SK-N-SH (cell line): Measurements from ENCODE around the gene TAF1L. TPM values are rescaled to one million over a fixed set of nuclear protein-coding genes. Genes with fewer than 3 reads are reported as not detected.

Source experiments
- CTCF ChIA-PET: fragments of 300-600, 350-600 bp; formaldehyde crosslinking; extraction: SDS; loops from one replicate; lab custom pipeline; 2021; lab: Yijun Ruan, JAX
- POLR2A ChIA-PET: fragments of 350-600 bp; sonication (Branson Sonifier 250); formaldehyde crosslinking; extraction: SDS; loops from one replicate; lab custom pipeline; 2020; ENCODE audit warnings: antibody characterized with exemption, inconsistent platforms; lab: Yijun Ruan, JAX
- DNase-seq: peaks from one replicate; pipeline ENCODE4 v3.0.0; 2012
- H2AFZ ChIP-seq: fragments of 200-600 bp; sonication (generic); 2 replicates; pipeline ENCODE4 v1.8.1; 2016; ENCODE audit warnings: antibody characterized with exemption, mild to moderate bottlenecking, low read depth
- H3F3A ChIP-seq: fragments of 200-600 bp; sonication (generic); replicated peaks from 2 replicates; pipeline ENCODE3; 2016; ENCODE audit warnings: antibody characterized with exemption, mild to moderate bottlenecking; ENCODE audit not compliant: insufficient read depth
- H3K27ac ChIP-seq, 2 experiments: fragments of 200-500 bp in 1 of 2; fragments of 200-600 bp in 1 of 2; sonication (Bioruptor generic) in 1 of 2; sonication (generic), shearing (Covaris generic) in 1 of 2; 2 replicates each; pipeline versions ENCODE4 v1.5.1 to v1.6.1; 2014 to 2016; ENCODE audit warnings: low read depth in 2 of 2, inconsistent platforms in 1 of 2, low read length in 1 of 2, mild to moderate bottlenecking in 1 of 2, mixed read lengths in 1 of 2
- H3K27me3 ChIP-seq: fragments of 200-600 bp; sonication (generic), shearing (Covaris generic); 2 replicates; pipeline ENCODE4 v1.6.1; 2016; ENCODE audit warnings: mixed run types; ENCODE audit not compliant: insufficient read depth
- H3K36me3 ChIP-seq, 2 experiments: fragments of 200-500 bp in 1 of 2; fragments of 200-600 bp in 1 of 2; sonication (Bioruptor generic) in 1 of 2; sonication (generic) in 1 of 2; replicated peaks in 1 of 2; 2 replicates each; pipeline versions ENCODE3 to v1.5.1; 2014 to 2016; ENCODE audit warnings: low read length in 1 of 2, mild to moderate bottlenecking in 1 of 2; ENCODE audit not compliant: insufficient read depth in 2 of 2, control insufficient read depth in 1 of 2
- H3K4me1 ChIP-seq, 2 experiments: fragments of 200-500 bp in 1 of 2; fragments of 200-600 bp in 1 of 2; sonication (Bioruptor generic) in 1 of 2; sonication (generic), shearing (Covaris generic) in 1 of 2; 2 replicates each; pipeline versions ENCODE4 v1.5.1 to v1.6.1; 2014 to 2016; ENCODE audit warnings: low read depth in 1 of 2, low read length in 1 of 2, mixed run types in 1 of 2; ENCODE audit not compliant: insufficient read depth in 2 of 2, control insufficient read depth in 1 of 2
- H3K4me2 ChIP-seq: fragments of 200-600 bp; sonication (generic), shearing (Covaris generic); 2 replicates; pipeline ENCODE4 v1.6.1; 2017; ENCODE audit warnings: mixed run types
- H3K4me3 ChIP-seq, 2 experiments: fragments of 200-500 bp in 1 of 2; fragments of 200-600 bp in 1 of 2; sonication (Bioruptor generic) in 1 of 2; sonication (generic), shearing (Covaris generic) in 1 of 2; 2 replicates each; pipeline versions ENCODE4 v1.5.1 to v1.8.1; 2014 to 2016; ENCODE audit warnings: low read depth in 2 of 2, inconsistent platforms in 1 of 2, low read length in 1 of 2, mild to moderate bottlenecking in 1 of 2, mixed read lengths in 1 of 2, moderate library complexity in 1 of 2
- H3K79me2 ChIP-seq: fragments of 200-600 bp; sonication (generic); 2 replicates; pipeline ENCODE4 v1.8.1; 2017; ENCODE audit warnings: mild to moderate bottlenecking; ENCODE audit not compliant: insufficient read depth
- H3K9ac ChIP-seq: fragments of 200-600 bp; sonication (generic); 2 replicates; pipeline ENCODE4 v1.6.1; 2017; ENCODE audit warnings: mixed run types
- H3K9me2 ChIP-seq: fragments of 200-600 bp; sonication (generic); 2 replicates; pipeline ENCODE4 v1.6.1; 2017; ENCODE audit warnings: mixed run types
- H3K9me3 ChIP-seq: fragments of 200-600 bp; sonication (generic); 2 replicates; pipeline ENCODE4 v1.6.1; 2017; ENCODE audit warnings: mixed run types, mild to moderate bottlenecking, moderate library complexity
- H4K20me1 ChIP-seq: fragments of 200-600 bp; sonication (generic); 2 replicates; pipeline ENCODE4 v1.6.1; 2017; ENCODE audit warnings: mild to moderate bottlenecking, mixed run types; ENCODE audit not compliant: insufficient read depth
- CHD2 ChIP-seq: fragments of 150-350 bp; IDR thresholded peaks from 2 replicates; pipeline ENCODE4 v1.6.1; 2018; ENCODE audit warnings: low read length; ENCODE audit not compliant: partially characterized antibody
- ELF1 ChIP-seq: IDR thresholded peaks from 2 replicates; pipeline ENCODE4 v1.4.0; 2012
- FOSL2 ChIP-seq: IDR thresholded peaks from 2 replicates; pipeline ENCODE4 v1.4.0; 2012; ENCODE audit warnings: low read depth, mild to moderate bottlenecking, moderate library complexity, borderline replicate concordance
- FOXJ3 ChIP-seq: sonication (generic); formaldehyde crosslinking; IDR thresholded peaks from 2 replicates; pipeline ENCODE4 v1.5.1; 2020; ENCODE audit warnings: mild to moderate bottlenecking, missing genetic modification reagents
- GABPA ChIP-seq: IDR thresholded peaks from 2 replicates; pipeline ENCODE4 v1.4.0; 2012; ENCODE audit warnings: low read depth, mild to moderate bottlenecking
- GATA2 ChIP-seq: sonication (generic); formaldehyde crosslinking; IDR thresholded peaks from 2 replicates; pipeline ENCODE4 v1.5.0; 2020; ENCODE audit warnings: mild to moderate bottlenecking, missing genetic modification reagents
- JUND ChIP-seq: IDR thresholded peaks from 2 replicates; pipeline ENCODE4 v1.4.0; 2012
- MEF2A ChIP-seq: IDR thresholded peaks from 2 replicates; pipeline ENCODE4 v1.4.0; 2012; ENCODE audit warnings: low read depth, borderline replicate concordance
- MXI1 ChIP-seq: IDR thresholded peaks from 2 replicates; pipeline ENCODE4 v1.6.1; 2012; ENCODE audit warnings: mild to moderate bottlenecking, low read depth, low read length, improper control_type of control experiment
- NFIC ChIP-seq: IDR thresholded peaks from 2 replicates; pipeline ENCODE4 v1.4.0; 2012; ENCODE audit warnings: borderline replicate concordance
- POLR2AphosphoS5 ChIP-seq: IDR thresholded peaks from 2 replicates; pipeline ENCODE4 v1.6.1; 2012; ENCODE audit warnings: low read depth, low read length
- RCOR1 ChIP-seq: fragments of 150-350 bp; IDR thresholded peaks from 2 replicates; pipeline ENCODE4 v1.6.1; 2017; ENCODE audit warnings: antibody characterized with exemption, low read length
- RFX5 ChIP-seq: IDR thresholded peaks from 2 replicates; pipeline ENCODE4 v1.6.1; 2012; ENCODE audit warnings: mild to moderate bottlenecking, improper control_type of control experiment, low read length
- SMC3 ChIP-seq: IDR thresholded peaks from 2 replicates; pipeline ENCODE4 v1.6.1; 2012; ENCODE audit warnings: low read depth, low read length, improper control_type of control experiment
- TCF12 ChIP-seq: IDR thresholded peaks from 2 replicates; pipeline ENCODE4 v1.4.0; 2012
- TEAD4 ChIP-seq: IDR thresholded peaks from 2 replicates; pipeline ENCODE4 v1.4.0; 2012; ENCODE audit warnings: mild to moderate bottlenecking, borderline replicate concordance; ENCODE audit not compliant: insufficient read depth
- WGBS: methylation state at CpG from one replicate; pipeline ENCODE4 v1.1.6; 2017; ENCODE audit warnings: low lambda C conversion rate; 5-methylcytosine and 5-hydroxymethylcytosine counted together
- polyA plus RNA-seq, 3 experiments: library from polyadenylated mRNA; depleted of rRNA; stranded (reverse); fragments of >200 nt; gene quantifications; 2 replicates each; pipeline ENCODE4 v1.2.3, GENCODE V29; 2012
- TF ChIP-seq, protein P1 (sequence below): IDR thresholded peaks from 2 replicates; pipeline ENCODE4; 2012
- TF ChIP-seq, protein P2 (sequence below): IDR thresholded peaks from 2 replicates; pipeline ENCODE4 v1.4.0; 2012; ENCODE audit warnings: low read depth, borderline replicate concordance
- TF ChIP-seq, protein P3 (sequence below): IDR thresholded peaks from 2 replicates; pipeline ENCODE4 v1.4.0; 2012; ENCODE audit warnings: low read depth, borderline replicate concordance

TAF1L gene
- polyA plus RNA-seq, 1 of the 3 experiments (the other 2 are of a cell fraction) = not detected

GRCh38 chr9:32677931-32678330 lies 42.5 kb upstream of the TAF1L start:
- H3K27ac ChIP-seq = no peak overlapping the region
- H3K79me2 ChIP-seq = no peaks in the 10 kb centered on the region
- 29% methylated on average over 1 of the region's 1 CpG for WGBS
- H3K27me3 ChIP-seq = no peaks in the 10 kb centered on the region
- H3K4me1 ChIP-seq = no peaks in the 10 kb centered on the region
- ChIA-PET POLR2A (no interaction called here), CTCF (no interaction called here)
- H3K9ac ChIP-seq = no peak overlapping the region
- no peaks in the 10 kb centered on the region for H3K9me3 ChIP-seq
- H3K4me3 ChIP-seq = no peak overlapping the region
- no peaks in the 10 kb centered on the region for H3F3A ChIP-seq
- no peaks in the 10 kb centered on the region for H3K9me2 ChIP-seq
- H2AFZ ChIP-seq = no peak overlapping the region
- DNase-seq = no peak
- TF ChIP-seq, protein P1, sequence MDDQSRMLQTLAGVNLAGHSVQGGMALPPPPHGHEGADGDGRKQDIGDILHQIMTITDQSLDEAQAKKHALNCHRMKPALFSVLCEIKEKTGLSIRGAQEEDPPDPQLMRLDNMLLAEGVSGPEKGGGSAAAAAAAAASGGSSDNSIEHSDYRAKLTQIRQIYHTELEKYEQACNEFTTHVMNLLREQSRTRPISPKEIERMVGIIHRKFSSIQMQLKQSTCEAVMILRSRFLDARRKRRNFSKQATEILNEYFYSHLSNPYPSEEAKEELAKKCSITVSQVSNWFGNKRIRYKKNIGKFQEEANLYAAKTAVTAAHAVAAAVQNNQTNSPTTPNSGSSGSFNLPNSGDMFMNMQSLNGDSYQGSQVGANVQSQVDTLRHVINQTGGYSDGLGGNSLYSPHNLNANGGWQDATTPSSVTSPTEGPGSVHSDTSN = no peak
- TF ChIP-seq FOXJ3 (CRISPR knock-in tag) = no peak
- no peak for TF ChIP-seq FOSL2
- TF ChIP-seq MEF2A = no peak
- TF ChIP-seq ELF1 = no peak
- no peak for TF ChIP-seq SMC3
- no peak for TF ChIP-seq NFIC
- no peak for TF ChIP-seq TEAD4
- TF ChIP-seq RFX5 = no peak
- no peak for TF ChIP-seq MXI1
- TF ChIP-seq, protein P2, sequence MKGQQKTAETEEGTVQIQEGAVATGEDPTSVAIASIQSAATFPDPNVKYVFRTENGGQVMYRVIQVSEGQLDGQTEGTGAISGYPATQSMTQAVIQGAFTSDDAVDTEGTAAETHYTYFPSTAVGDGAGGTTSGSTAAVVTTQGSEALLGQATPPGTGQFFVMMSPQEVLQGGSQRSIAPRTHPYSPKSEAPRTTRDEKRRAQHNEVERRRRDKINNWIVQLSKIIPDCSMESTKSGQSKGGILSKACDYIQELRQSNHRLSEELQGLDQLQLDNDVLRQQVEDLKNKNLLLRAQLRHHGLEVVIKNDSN = no peak
- no peaks in the 10 kb centered on the region for H3K36me3 ChIP-seq
- no peak overlapping the region for H3K4me2 ChIP-seq
- no peaks in the 10 kb centered on the region for H4K20me1 ChIP-seq

DNA sequence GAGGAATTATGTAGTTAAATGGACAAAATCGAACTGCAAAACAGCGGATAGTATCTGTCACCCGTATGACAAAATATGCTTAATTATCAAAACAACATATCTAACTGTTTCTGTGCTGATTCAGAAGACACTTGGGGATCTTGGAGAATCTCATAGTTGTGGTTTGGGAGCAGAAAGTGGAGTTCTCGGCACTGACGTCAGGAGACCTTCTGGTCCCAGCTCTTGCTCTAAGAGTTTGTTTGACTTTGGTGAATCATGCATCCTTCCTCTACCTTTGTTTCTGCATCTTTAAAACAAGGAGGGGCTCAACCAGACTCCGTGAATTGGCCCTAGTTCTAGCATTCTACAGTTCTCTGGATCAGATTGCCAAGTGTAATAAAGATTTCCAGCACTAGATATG lies 37.0 kb upstream of the TAF1L start:
- 29% methylated on average over 6 of the region's 6 CpGs for WGBS
- no peaks in the 10 kb centered on the region for H3F3A ChIP-seq
- no peak overlapping the region for H2AFZ ChIP-seq
- no peak overlapping the region for H3K4me2 ChIP-seq
- no peak overlapping the region for H3K4me3 ChIP-seq
- H3K9ac ChIP-seq = no peak overlapping the region
- POLR2A ChIA-PET = no interaction called here
- no peaks in the 10 kb centered on the region for H3K4me1 ChIP-seq
- no peaks in the 10 kb centered on the region for H3K79me2 ChIP-seq
- H3K27me3 ChIP-seq = no peaks in the 10 kb centered on the region
- no peaks in the 10 kb centered on the region for H4K20me1 ChIP-seq
- H3K9me2 ChIP-seq = no peaks in the 10 kb centered on the region
- H3K9me3 ChIP-seq = no peaks in the 10 kb centered on the region
- TF ChIP-seq RCOR1 = no peak
- no peak overlapping the region for H3K27ac ChIP-seq
- no peak for DNase-seq
- CTCF ChIA-PET = interaction anchor here (0.8 kb wide), 1 partner anchor 83 kb away, joined by 3 read pairs; no protein-coding TSS in a partner anchor
- H3K36me3 ChIP-seq = no peaks in the 10 kb centered on the region

DNA sequence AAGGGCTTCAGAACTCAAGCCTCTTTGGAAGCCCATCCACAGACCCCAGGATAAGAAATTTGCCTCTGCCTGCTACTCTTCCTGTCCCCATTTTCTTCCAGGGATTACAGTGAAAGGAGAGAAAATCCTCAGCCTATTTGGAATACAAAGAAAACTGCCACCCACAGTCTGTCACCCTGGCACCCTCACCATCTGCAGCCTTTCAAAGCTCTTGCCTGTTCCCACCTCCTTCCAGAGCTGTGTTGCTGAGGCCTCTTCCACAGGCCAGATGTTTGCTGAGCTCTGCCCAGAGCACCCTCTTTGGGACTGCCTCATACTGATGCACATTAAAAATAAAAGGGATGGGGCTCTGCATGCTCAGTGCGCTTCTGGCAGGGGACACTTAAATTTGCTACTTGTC lies 35.9 kb upstream of the TAF1L start:
- Histone ChIP-seq H3K4me1 (no peaks in the 10 kb centered on the region), H3K27me3 (no peaks in the 10 kb centered on the region), H3K4me3 (no peak overlapping the region), H3K9me2 (no peaks in the 10 kb centered on the region), H3K79me2 (no peaks in the 10 kb centered on the region), H3K9ac (no peak overlapping the region), H3K9me3 (no peaks in the 10 kb centered on the region), H2AFZ (no peak overlapping the region), H3K4me2 (no peak overlapping the region), H3K27ac (no peak overlapping the region), H4K20me1 (no peaks in the 10 kb centered on the region), H3K36me3 (no peaks in the 10 kb centered on the region), H3F3A (no peaks in the 10 kb centered on the region)
- no peak for DNase-seq
- POLR2A ChIA-PET = no interaction called here
- CTCF ChIA-PET = no interaction called here
- 17% methylated on average over 1 of the region's 1 CpG for WGBS
- TF ChIP-seq CHD2 = no peak
- no peak for TF ChIP-seq SMC3
- no peak for TF ChIP-seq TCF12
- no peak for TF ChIP-seq POLR2AphosphoS5
- no peak for TF ChIP-seq GABPA
- TF ChIP-seq RFX5 = no peak
- TF ChIP-seq RCOR1 = no peak
- TF ChIP-seq ELF1 = no peak
- TF ChIP-seq JUND = no peak
- TF ChIP-seq GATA2 (CRISPR knock-in tag) = no peak
- TF ChIP-seq, protein P2 = no peak
- TF ChIP-seq, protein P3, sequence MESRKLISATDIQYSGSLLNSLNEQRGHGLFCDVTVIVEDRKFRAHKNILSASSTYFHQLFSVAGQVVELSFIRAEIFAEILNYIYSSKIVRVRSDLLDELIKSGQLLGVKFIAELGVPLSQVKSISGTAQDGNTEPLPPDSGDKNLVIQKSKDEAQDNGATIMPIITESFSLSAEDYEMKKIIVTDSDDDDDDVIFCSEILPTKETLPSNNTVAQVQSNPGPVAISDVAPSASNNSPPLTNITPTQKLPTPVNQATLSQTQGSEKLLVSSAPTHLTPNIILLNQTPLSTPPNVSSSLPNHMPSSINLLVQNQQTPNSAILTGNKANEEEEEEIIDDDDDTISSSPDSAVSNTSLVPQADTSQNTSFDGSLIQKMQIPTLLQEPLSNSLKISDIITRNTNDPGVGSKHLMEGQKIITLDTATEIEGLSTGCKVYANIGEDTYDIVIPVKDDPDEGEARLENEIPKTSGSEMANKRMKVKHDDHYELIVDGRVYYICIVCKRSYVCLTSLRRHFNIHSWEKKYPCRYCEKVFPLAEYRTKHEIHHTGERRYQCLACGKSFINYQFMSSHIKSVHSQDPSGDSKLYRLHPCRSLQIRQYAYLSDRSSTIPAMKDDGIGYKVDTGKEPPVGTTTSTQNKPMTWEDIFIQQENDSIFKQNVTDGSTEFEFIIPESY = no peak
- no peak for TF ChIP-seq MXI1
- TF ChIP-seq MEF2A = no peak
